Panc1 (cell line): ENCODE results near the gene GOLGA3. TPM values are rescaled to one million over a fixed set of nuclear protein-coding genes. Genes with fewer than 3 reads are reported as not detected.

Experiments used
- ATAC-seq: fragments of 200-7000 bp; cut with Tn5 transposase; 2 replicates; pipeline ENCODE4 v1.9.1; 2020; ENCODE audit warnings: mild to moderate bottlenecking, moderate library complexity
- BruUV-seq: library from RNA; stranded (reverse); fragments of 400-500 nt; replicated peaks from 2 replicates; lab custom pipeline; 2021; lab: Mats Ljungman, UMichigan
- CTCF ChIA-PET: fragments of 300-600 bp; sonication (Branson Sonifier 250); formaldehyde crosslinking; loops from one replicate; lab custom pipeline; 2022; ENCODE audit warnings: antibody characterized with exemption; lab: Charles Lee
- POLR2A ChIA-PET: fragments of 300-600 bp; sonication (Branson Sonifier 250); formaldehyde crosslinking; loops from one replicate; lab custom pipeline; 2022; ENCODE audit warnings: antibody characterized with exemption; lab: Charles Lee
- DNase-seq: peaks from one replicate; pipeline ENCODE4 v3.0.0-alpha.2; 2010; ENCODE audit warnings: low read depth, low spot score
- H3K27ac ChIP-seq: 2 replicates; pipeline ENCODE4 v1.5.1; 2011; ENCODE audit warnings: mild to moderate bottlenecking, low read length, inconsistent platforms
- H3K27me3 ChIP-seq: fragments of 200-500 bp; sonication (Bioruptor generic); 2 replicates; pipeline ENCODE4 v1.6.0; 2014; ENCODE audit warnings: low read length, inconsistent platforms; ENCODE audit not compliant: control insufficient read depth, insufficient read depth
- H3K36me3 ChIP-seq: fragments of 200-500 bp; sonication (Bioruptor generic); 2 replicates; pipeline ENCODE4 v1.5.1; 2014; ENCODE audit warnings: inconsistent platforms, mild to moderate bottlenecking, low read length, moderate library complexity; ENCODE audit not compliant: control insufficient read depth, insufficient read depth
- H3K4me1 ChIP-seq: 2 replicates; pipeline ENCODE4 v1.5.1; 2011; ENCODE audit warnings: inconsistent platforms, mild to moderate bottlenecking, low read length, moderate library complexity; ENCODE audit not compliant: control insufficient read depth, insufficient read depth
- H3K4me3 ChIP-seq, 2 experiments: 2 replicates each; pipeline ENCODE4 v1.5.1; 2011 to 2012; ENCODE audit warnings: low read depth in 2 of 2, low read length in 2 of 2, mild to moderate bottlenecking in 2 of 2, inconsistent platforms in 1 of 2, moderate library complexity in 1 of 2
- H3K9me3 ChIP-seq: fragments of 200-500 bp; sonication (Bioruptor generic); 2 replicates; pipeline ENCODE4 v1.5.1; 2014; ENCODE audit warnings: low read depth, mild to moderate bottlenecking, inconsistent platforms, low read length, moderate library complexity; ENCODE audit not compliant: control insufficient read depth, insufficient read depth
- POLR2AphosphoS5 ChIP-seq: IDR thresholded peaks from 2 replicates; pipeline ENCODE4 v1.6.1; 2012; ENCODE audit warnings: mild to moderate bottlenecking, low read depth, low read length, moderate library complexity
- SIN3A ChIP-seq: IDR thresholded peaks from 2 replicates; pipeline ENCODE4 v1.6.1; 2012; ENCODE audit warnings: low read depth, mild to moderate bottlenecking, low read length, moderate library complexity, borderline replicate concordance; ENCODE audit not compliant: insufficient read depth
- TCF7L2 ChIP-seq: IDR thresholded peaks from 2 replicates; pipeline ENCODE4 v1.6.1; 2011; ENCODE audit warnings: mild to moderate bottlenecking, low read depth, low read length, inconsistent platforms
- in situ Hi-C: cut with HindIII; loops from 2 replicates; pipeline ENCODE4 v1.10.0; 2016; ENCODE audit warnings: low sequenced_read_pairs, low pct_unique_long_range_greater_than_20kb
- intact Hi-C: fragments of 100-400 bp; cut with micrococcal nuclease; formaldehyde crosslinking; loops from one replicate; pipeline ENCODE4 v1.10.0; 2022; ENCODE audit not compliant: unreplicated experiment
- total RNA-seq: library from RNA; stranded (reverse); gene quantifications from one replicate; pipeline ENCODE4 v1.2.1, GENCODE V29; 2021; ENCODE audit not compliant: unreplicated experiment
- TF ChIP-seq, protein P1 (sequence below): fragments of 450-650 bp; IDR thresholded peaks from 2 replicates; pipeline ENCODE4 v1.5.1; 2017; ENCODE audit warnings: mild to moderate bottlenecking
- TF ChIP-seq, protein P2 (sequence below), 2 experiments: IDR thresholded peaks; 2 replicates each; pipeline ENCODE4 v1.6.1; 2011 to 2012; ENCODE audit warnings: low read depth in 2 of 2, control low read depth in 1 of 2, low read length in 1 of 2, mild to moderate bottlenecking in 1 of 2, moderate library complexity in 1 of 2; ENCODE audit not compliant: insufficient read depth in 1 of 2

GOLGA3 gene
- total RNA-seq, 1 experiment from 2014 or later: 61.1 TPM

DNA sequence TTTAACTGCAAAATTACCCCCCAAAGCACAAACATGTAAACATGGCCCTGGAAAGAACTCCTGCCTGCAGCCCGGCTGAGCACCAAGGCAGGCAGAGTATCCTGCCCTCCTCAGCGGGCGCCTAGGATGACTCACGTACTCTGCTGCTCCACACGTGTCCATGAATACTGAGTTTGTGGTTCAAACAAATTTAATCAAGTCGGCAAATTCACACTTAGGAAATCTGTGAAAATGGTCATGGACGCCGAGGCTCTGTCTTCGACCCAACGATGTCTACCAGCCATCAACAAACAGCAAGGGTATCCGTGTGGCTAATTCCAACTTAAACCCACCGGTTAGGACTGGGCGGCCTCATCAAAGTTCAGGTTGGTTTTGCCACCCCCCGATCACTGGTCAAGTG, 25.5 kb downstream of the GOLGA3 start:
- CTCF ChIA-PET: no interaction called here
- in situ Hi-C loops: no loop called here
- H3K36me3 ChIP-seq: peaks cover 23% of the 10 kb centered on the region

DNA sequence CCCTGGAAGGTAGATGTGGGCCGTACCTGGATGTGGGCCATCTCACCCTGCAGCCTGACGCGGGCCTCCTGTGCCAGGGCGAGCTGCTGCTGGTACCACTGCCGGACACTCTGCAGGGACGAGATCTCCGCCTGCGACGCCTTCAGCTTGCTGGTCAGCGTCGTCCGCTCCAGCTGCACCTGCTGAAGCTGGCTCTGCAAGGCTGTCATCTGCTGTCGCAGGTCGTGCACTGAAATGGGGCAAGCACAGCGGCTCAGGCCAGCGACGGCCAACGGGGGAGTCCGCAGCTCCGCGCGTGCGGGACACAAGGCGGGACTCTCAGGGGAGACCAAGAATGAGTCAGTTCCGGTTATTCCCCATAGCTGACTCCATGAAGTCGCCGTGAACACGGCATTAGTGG, 26.9 kb downstream of the GOLGA3 start:
- ATAC-seq (no peak), DNase-seq (no peak)
- Histone ChIP-seq H3K4me1 (no peaks in the 10 kb centered on the region), H3K36me3 (peaks cover 21% of the 10 kb centered on the region), H3K27me3 (no peaks in the 10 kb centered on the region), H3K9me3 (no peaks in the 10 kb centered on the region), H3K4me3 (no peak overlapping the region), H3K27ac (no peak overlapping the region)
- in situ Hi-C loops (no loop called here), intact Hi-C loops (no loop called here)
- POLR2A ChIA-PET: no interaction called here
- no TSS peak for BruUV-seq
- CTCF ChIA-PET: no interaction called here
- TF ChIP-seq POLR2AphosphoS5 (no peak), TCF7L2 (no peak), SIN3A (no peak)
- TF ChIP-seq, protein P1, sequence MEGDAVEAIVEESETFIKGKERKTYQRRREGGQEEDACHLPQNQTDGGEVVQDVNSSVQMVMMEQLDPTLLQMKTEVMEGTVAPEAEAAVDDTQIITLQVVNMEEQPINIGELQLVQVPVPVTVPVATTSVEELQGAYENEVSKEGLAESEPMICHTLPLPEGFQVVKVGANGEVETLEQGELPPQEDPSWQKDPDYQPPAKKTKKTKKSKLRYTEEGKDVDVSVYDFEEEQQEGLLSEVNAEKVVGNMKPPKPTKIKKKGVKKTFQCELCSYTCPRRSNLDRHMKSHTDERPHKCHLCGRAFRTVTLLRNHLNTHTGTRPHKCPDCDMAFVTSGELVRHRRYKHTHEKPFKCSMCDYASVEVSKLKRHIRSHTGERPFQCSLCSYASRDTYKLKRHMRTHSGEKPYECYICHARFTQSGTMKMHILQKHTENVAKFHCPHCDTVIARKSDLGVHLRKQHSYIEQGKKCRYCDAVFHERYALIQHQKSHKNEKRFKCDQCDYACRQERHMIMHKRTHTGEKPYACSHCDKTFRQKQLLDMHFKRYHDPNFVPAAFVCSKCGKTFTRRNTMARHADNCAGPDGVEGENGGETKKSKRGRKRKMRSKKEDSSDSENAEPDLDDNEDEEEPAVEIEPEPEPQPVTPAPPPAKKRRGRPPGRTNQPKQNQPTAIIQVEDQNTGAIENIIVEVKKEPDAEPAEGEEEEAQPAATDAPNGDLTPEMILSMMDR: no peak
- TF ChIP-seq, protein P2, sequence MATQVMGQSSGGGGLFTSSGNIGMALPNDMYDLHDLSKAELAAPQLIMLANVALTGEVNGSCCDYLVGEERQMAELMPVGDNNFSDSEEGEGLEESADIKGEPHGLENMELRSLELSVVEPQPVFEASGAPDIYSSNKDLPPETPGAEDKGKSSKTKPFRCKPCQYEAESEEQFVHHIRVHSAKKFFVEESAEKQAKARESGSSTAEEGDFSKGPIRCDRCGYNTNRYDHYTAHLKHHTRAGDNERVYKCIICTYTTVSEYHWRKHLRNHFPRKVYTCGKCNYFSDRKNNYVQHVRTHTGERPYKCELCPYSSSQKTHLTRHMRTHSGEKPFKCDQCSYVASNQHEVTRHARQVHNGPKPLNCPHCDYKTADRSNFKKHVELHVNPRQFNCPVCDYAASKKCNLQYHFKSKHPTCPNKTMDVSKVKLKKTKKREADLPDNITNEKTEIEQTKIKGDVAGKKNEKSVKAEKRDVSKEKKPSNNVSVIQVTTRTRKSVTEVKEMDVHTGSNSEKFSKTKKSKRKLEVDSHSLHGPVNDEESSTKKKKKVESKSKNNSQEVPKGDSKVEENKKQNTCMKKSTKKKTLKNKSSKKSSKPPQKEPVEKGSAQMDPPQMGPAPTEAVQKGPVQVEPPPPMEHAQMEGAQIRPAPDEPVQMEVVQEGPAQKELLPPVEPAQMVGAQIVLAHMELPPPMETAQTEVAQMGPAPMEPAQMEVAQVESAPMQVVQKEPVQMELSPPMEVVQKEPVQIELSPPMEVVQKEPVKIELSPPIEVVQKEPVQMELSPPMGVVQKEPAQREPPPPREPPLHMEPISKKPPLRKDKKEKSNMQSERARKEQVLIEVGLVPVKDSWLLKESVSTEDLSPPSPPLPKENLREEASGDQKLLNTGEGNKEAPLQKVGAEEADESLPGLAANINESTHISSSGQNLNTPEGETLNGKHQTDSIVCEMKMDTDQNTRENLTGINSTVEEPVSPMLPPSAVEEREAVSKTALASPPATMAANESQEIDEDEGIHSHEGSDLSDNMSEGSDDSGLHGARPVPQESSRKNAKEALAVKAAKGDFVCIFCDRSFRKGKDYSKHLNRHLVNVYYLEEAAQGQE (IDR thresholded peaks at IDR 0.05; ENCODE audit: insufficient read depth in 1 of 2, low read depth in 2 of 2, low read length in 1 of 2): no peak

More for the DNA sequence above, 25.5 kb downstream of the GOLGA3 start:
- Histone ChIP-seq H3K4me3 (no peak overlapping the region), H3K4me1 (no peaks in the 10 kb centered on the region), H3K27ac (no peak overlapping the region), H3K9me3 (no peaks in the 10 kb centered on the region), H3K27me3 (no peaks in the 10 kb centered on the region)
- BruUV-seq: no TSS peak
- POLR2A ChIA-PET: no interaction called here
- TF ChIP-seq TCF7L2 (no peak), POLR2AphosphoS5 (no peak), SIN3A (no peak)
- TF ChIP-seq, protein P2 (IDR thresholded peaks at IDR 0.05; ENCODE audit: insufficient read depth in 1 of 2, low read depth in 2 of 2, low read length in 1 of 2): no peak
- TF ChIP-seq, protein P1: no peak
- no peak for ATAC-seq
- no peak for DNase-seq
- intact Hi-C loops: no loop called here
